Esophagus (tissue), 2 donors: ENCODE results near the gene CDT1. TPM values are rescaled to one million over a fixed set of nuclear protein-coding genes. Genes with fewer than 3 reads are reported as not detected.

Source experiments
- H3K27ac ChIP-seq, 2 donors: one replicate each; pipeline ENCODE4 v1.5.1; 2013; ENCODE audit warnings: low read depth in 2 of 2, mild to moderate bottlenecking in 2 of 2, inconsistent platforms in 1 of 2, low read length in 1 of 2, moderate library complexity in 1 of 2
- H3K27me3 ChIP-seq, 2 donors: one replicate each; pipeline ENCODE4 v1.6.1; 2013; ENCODE audit warnings: low read length in 2 of 2, control low read depth in 1 of 2, mild to moderate bottlenecking in 1 of 2; ENCODE audit not compliant: insufficient read depth in 2 of 2, control insufficient read depth in 1 of 2
- H3K36me3 ChIP-seq, 2 donors: one replicate each; pipeline ENCODE4 v1.6.1; 2013; ENCODE audit warnings: low read length in 1 of 2; ENCODE audit not compliant: control insufficient read depth in 2 of 2, insufficient read depth in 2 of 2
- H3K4me1 ChIP-seq, 2 donors: one replicate each; pipeline ENCODE4 v1.6.1; 2013; ENCODE audit warnings: low read length in 1 of 2; ENCODE audit not compliant: control insufficient read depth in 2 of 2, insufficient read depth in 2 of 2
- H3K4me3 ChIP-seq, 2 donors: one replicate each; pipeline ENCODE4 v1.5.1; 2013; ENCODE audit warnings: low read length in 2 of 2, mild to moderate bottlenecking in 2 of 2, low read depth in 1 of 2, moderate library complexity in 1 of 2
- H3K9me3 ChIP-seq, 2 donors: one replicate each; pipeline ENCODE4 v1.6.1; 2013; ENCODE audit warnings: mild to moderate bottlenecking in 2 of 2, low read depth in 1 of 2, low read length in 1 of 2, moderate library complexity in 1 of 2; ENCODE audit not compliant: control insufficient read depth in 2 of 2, insufficient read depth in 1 of 2
- WGBS, 2 donors: extraction: QIAGEN DNeasy Blood & Tissue Kit; methylation state at CpG; one replicate each; pipeline ENCODE4 v1.1.7; 2013; 5-methylcytosine and 5-hydroxymethylcytosine counted together
- polyA plus RNA-seq, 2 donors: library from polyadenylated mRNA; stranded (reverse); fragments of 200-250 nt; gene quantifications; one replicate each; pipeline ENCODE4 v1.2.3, GENCODE V29; 2013
- donor health status: healthy with polysubstance abuse.
- donor health status: Bipolar disorder and iron deficiency.

The CDT1 gene
- polyA plus RNA-seq, 2 donors, result 5.8 to 9.9 TPM

DNA sequence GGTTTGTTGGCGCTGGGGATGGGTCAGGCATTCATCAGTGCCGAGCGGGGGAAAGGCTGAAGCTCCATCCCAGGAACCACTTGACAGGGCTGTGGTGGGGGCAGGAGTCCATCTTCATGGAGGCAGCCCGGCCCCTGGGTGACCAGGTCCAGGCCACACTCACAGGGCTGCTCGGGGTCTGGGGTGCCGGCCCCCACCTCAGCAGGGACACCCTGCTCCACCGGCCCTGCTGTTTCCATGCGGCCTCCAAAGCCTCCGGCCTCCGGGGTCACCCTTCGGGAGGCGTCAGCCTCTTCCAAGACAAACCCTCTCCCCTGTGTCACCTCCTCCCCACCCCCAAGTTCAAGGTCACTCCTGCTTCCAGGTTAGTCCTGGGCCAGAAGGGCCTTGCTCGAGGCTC, 31.1 kb downstream of the CDT1 start:
- no peak overlapping the region for H3K4me3 ChIP-seq
- H3K9me3 ChIP-seq, result no peaks in the 10 kb centered on the region
- no peaks in the 10 kb centered on the region for H3K4me1 ChIP-seq
- H3K27ac ChIP-seq, result no peak overlapping the region
- 96 to 97% methylated on average over 10 to 13 of the region's 13 CpGs for WGBS, 2 donors
- peaks cover 0 to 32% of the 10 kb centered on the region in 2 donors for H3K36me3 ChIP-seq
- no peaks in the 10 kb centered on the region for H3K27me3 ChIP-seq

DNA sequence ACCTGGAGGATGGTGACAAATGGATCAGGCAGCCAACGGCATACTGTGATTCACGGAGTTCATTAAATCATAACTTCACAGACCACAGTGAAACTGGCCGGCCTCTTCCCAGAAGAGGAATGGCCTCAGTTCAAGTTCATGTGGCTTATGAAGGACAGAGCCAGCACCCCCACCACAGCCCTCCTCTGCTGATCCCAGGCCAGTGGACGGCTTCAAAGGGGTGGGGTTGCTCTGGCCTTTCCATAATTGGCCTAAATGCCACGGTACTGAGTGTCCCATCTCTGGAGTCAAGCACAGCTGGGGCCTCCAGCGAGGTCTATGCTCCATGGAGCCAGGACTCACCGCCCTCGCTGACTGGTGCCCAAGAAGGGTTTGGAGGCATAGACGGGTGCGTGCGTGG, 31.8 kb downstream of the CDT1 start:
- H3K27ac ChIP-seq, result no peak overlapping the region
- no peaks in the 10 kb centered on the region for H3K4me1 ChIP-seq
- H3K9me3 ChIP-seq, result no peaks in the 10 kb centered on the region
- H3K4me3 ChIP-seq, result no peak overlapping the region
- 84% methylated on average over 8 to 11 of the region's 11 CpGs for WGBS, 2 donors
- no peaks in the 10 kb centered on the region for H3K27me3 ChIP-seq
- peaks cover 0 to 39% of the 10 kb centered on the region in 2 donors for H3K36me3 ChIP-seq

DNA sequence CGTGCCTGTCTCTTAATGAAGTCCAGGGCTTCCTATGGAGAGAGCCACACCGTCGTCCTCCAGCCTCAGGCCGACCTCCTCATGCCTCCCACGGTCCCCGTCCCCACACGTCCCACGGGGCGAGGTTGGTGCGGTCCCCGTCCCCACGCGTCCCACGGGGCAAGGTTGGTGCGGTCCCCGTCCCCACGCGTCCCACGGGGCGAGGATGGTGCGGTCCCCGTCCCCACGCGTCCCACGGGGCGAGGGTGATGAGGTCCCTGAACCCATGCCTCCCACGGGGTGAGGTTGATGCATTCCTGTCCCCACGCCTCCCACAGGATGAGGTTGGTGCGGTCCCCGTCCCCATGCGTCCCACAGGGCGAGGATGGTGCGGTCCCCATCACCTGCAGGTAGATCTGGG, 32.2 kb downstream of the CDT1 start:
- H3K4me1 ChIP-seq, result no peaks in the 10 kb centered on the region
- peaks cover 0 to 41% of the 10 kb centered on the region in 2 donors for H3K36me3 ChIP-seq
- no peaks in the 10 kb centered on the region for H3K9me3 ChIP-seq
- no peak overlapping the region for H3K4me3 ChIP-seq
- no peaks in the 10 kb centered on the region for H3K27me3 ChIP-seq
- no peak overlapping the region for H3K27ac ChIP-seq
- 94 to 95% methylated on average over 31 to 33 of the region's 33 CpGs for WGBS, 2 donors

DNA sequence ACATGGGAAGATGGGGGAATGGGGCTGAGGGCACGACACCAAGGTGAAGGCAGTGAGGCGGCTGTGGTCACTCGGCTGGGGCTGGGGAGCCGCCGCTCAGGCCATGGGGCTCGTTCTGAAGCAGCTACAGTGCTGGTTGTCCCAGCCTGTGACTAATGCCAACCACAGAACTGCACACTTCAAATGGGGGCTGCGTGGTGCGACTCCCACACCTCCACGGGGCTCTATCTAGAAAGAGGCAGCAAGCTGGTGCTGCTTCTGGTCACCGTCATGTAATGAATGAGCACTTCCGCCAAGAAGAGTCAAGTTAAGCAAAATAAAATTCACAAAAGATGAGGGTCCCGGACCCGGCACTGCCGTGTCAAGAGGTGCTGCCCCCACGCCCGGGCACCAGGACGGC, 33.2 kb downstream of the CDT1 start:
- Histone ChIP-seq H3K4me1 (no peaks in the 10 kb centered on the region), H3K9me3 (no peaks in the 10 kb centered on the region), H3K4me3 (no peak overlapping the region), H3K27ac (no peak overlapping the region), H3K27me3 (no peaks in the 10 kb centered on the region), H3K36me3 (peaks cover 0 to 45% of the 10 kb centered on the region in 2 donors)
- 92% methylated on average over 17 of the region's 17 CpGs for WGBS, 2 donors

DNA sequence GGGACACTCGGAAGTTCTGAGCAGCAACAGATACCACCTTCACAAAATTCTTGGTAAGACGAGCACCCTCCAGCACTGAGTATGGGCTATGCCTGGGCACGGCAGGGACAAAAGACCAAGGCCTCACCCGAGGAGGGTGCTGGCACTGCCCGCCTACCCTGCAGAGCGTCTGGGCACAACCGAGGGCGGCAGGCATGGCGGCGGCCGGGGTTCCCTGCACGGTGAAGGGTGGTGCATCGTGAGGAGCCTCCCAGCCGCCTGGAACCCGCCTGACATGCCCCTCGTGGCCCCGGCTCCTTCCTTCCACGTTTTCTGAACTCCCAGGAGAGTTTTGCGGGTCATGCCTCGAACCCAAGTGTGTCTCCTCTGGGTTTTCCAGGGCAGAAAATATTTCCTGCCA, 34.2 kb downstream of the CDT1 start:
- peaks cover 0 to 53% of the 10 kb centered on the region in 2 donors for H3K36me3 ChIP-seq
- 91 to 93% methylated on average over 20 of the region's 20 CpGs for WGBS, 2 donors

DNA sequence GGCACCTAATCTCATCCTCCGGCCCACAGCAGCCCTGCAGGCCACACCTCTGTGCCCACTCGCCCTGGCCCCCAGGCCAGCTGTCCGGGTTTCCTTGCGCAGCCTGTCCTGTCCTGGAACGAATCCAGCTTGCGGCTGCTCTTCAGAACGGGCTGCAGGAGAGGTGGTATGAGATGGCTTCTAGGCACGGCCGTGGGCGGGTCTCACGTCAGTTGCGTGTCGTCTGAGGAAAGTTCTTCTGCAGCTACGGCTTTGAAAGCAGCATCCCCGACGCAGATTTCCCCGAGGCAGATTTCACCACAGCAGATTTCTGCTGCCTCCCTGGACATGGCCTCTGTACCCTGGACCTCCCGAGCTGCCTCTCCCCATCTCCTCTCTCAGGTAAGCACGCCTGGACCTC, 35.0 kb downstream of the CDT1 start:
- H3K36me3 ChIP-seq, result peaks cover 0 to 57% of the 10 kb centered on the region in 2 donors

More for the DNA sequence above, 34.2 kb downstream of the CDT1 start:
- Histone ChIP-seq H3K4me3 (no peak overlapping the region), H3K27me3 (no peaks in the 10 kb centered on the region), H3K9me3 (no peaks in the 10 kb centered on the region), H3K27ac (no peak overlapping the region), H3K4me1 (no peaks in the 10 kb centered on the region)

DNA sequence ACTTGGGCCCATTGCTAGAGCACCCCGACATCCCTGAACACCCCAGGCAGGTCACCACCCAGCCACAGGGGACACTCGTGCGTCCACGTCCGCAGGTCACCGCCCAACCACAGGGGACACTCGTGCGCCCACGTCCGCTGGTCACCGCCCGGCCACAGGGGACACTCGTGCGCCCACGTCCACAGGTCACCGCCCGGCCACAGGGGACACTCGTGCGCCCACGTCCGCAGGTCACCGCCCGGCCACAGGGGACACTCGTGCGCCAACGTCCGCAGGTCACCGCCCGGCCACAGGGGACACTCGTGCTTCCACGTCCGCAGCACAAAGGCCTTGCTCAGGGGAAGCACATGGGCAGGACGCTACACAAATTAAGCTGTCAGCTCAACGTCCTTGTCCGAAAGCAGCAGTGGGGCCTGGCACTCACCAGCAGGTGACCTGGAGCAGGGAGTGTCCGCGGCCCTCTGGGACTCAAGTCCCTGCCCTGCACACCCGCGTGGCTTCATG, 35.5 kb downstream of the CDT1 start:
- WGBS, 2 donors, result 92 to 93% methylated on average over 39 of the region's 39 CpGs
- peaks cover 0 to 57% of the 10 kb centered on the region in 2 donors for H3K36me3 ChIP-seq
- no peaks in the 10 kb centered on the region for H3K4me1 ChIP-seq
- peaks cover 0 to 2% of the 10 kb centered on the region in 2 donors for H3K9me3 ChIP-seq
- no peak overlapping the region for H3K27ac ChIP-seq
- no peaks in the 10 kb centered on the region for H3K27me3 ChIP-seq
- no peak overlapping the region for H3K4me3 ChIP-seq

More for the DNA sequence above, 35.0 kb downstream of the CDT1 start:
- H3K9me3 ChIP-seq, result peaks cover 0 to 2% of the 10 kb centered on the region in 2 donors
- no peaks in the 10 kb centered on the region for H3K27me3 ChIP-seq
- no peak overlapping the region for H3K27ac ChIP-seq
- H3K4me1 ChIP-seq, result no peaks in the 10 kb centered on the region
- 87 to 91% methylated on average over 19 of the region's 19 CpGs for WGBS, 2 donors
- H3K4me3 ChIP-seq, result no peak overlapping the region

DNA sequence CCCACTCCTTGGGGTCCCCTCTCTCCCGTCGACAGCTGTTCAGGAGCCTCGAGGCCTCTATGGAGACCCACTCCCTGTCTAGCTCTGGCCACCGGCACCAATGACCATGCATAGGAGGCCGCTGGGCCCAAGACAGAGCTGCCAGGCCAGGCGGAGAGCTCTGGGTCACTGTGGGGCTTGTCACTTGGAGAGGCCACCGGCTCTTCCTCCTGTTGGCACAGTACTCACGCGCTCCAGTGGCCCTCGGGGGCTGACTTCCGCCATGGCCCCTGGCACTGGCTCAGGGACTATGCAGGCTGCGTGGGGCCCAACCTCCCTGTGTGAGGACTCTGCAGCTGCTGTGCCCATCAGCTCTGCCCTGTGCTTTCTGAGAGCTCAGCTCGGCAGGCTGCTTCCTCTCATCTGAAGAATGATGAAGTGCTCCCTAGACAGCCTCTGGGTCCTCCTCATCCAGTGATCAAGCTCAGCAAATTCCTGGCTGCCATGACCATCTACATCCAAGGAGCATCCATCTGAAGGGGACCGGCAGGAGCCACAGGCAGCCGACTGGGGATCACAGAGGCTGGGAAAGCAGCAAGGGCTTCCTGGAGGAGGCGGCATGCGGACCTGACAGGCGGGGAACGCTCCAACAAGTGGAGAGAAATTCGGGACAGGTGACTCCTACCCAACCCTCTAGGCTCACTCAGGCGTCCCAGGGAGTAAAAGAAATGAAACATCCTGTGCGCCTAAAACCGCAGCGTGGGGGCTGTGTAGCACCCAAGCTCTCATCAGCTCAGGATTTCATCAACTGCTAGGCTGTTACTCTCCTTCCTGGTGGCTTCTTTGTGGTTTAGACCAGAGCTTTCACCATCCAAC, 36.4 kb downstream of the CDT1 start:
- H3K36me3 ChIP-seq, result peaks cover 0 to 53% of the 10 kb centered on the region in 2 donors
- H3K4me3 ChIP-seq, result no peak overlapping the region
- no peaks in the 10 kb centered on the region for H3K4me1 ChIP-seq
- no peaks in the 10 kb centered on the region for H3K27me3 ChIP-seq
- 94% methylated on average over 24 of the region's 24 CpGs for WGBS, 2 donors
- peaks cover 0 to 2% of the 10 kb centered on the region in 2 donors for H3K9me3 ChIP-seq
- H3K27ac ChIP-seq, result no peak overlapping the region

DNA sequence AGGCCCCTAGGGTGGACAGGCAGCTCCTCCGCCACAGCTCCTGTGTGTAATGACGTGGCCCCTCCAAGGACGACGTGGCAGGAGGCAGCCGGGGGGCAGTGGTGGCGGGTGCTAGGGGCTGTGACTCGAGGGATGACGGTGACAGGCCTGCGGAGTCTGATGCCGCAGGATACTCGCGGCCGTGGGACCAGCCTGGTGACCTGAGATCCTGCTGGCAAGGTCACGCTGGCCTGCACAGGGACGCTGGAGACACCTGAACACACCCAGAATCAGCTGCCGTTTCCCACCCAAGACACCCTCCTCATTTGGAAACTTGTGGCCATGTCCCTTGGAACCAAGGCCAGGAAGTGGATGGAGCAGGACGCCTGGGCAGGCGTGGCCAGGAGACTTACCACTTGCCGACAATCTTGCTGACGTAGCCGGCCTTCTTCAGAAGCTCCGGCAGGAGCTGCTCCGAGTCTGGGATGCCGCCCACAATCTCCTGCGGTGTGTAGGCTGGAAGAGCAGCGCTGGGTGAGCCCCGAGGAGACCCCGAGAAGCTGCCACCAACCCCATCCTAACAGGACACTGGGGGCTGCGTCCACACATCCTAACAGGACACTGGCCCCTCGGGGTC, 37.1 kb downstream of the CDT1 start:
- Histone ChIP-seq H3K36me3 (peaks cover 0 to 47% of the 10 kb centered on the region in 2 donors), H3K27ac (no peak overlapping the region), H3K4me1 (no peaks in the 10 kb centered on the region), H3K27me3 (no peaks in the 10 kb centered on the region), H3K9me3 (peaks cover 0 to 2% of the 10 kb centered on the region in 2 donors), H3K4me3 (no peak overlapping the region)
- 93 to 95% methylated on average over 30 of the region's 30 CpGs for WGBS, 2 donors
